SK-N-SH treated with all-trans-retinoic acid at 6 μM for 48 hours (cell line): ENCODE data around the gene REXO4.

Source experiments
- ATAC-seq: fragments of 200-7000 bp; cut with Tn5 transposase; 3 replicates; pipeline ENCODE4 v1.9.1; 2020; ENCODE audit warnings: mild to moderate bottlenecking, moderate library complexity
- ARNTL ChIP-seq: fragments of 450-650 bp; formaldehyde crosslinking; IDR thresholded peaks from 2 replicates; pipeline ENCODE4 v1.5.0; 2020; ENCODE audit warnings: low read depth, mild to moderate bottlenecking, moderate library complexity, borderline replicate concordance
- CSRNP3 ChIP-seq: fragments of 250-450 bp; sonication (Bioruptor Pico); IDR thresholded peaks from 2 replicates; pipeline ENCODE4 v1.5.1; 2021; ENCODE audit warnings: mild to moderate bottlenecking, moderate library complexity
- GLIS3 ChIP-seq: fragments of 250-450 bp; sonication (Bioruptor Pico); IDR thresholded peaks from 2 replicates; pipeline ENCODE4 v1.5.0; 2020; ENCODE audit warnings: mild to moderate bottlenecking, moderate library complexity
- ISL1 ChIP-seq: fragments of 250-450 bp; sonication (Bioruptor Pico); IDR thresholded peaks from 2 replicates; pipeline ENCODE4 v2.1.2; 2022; ENCODE audit warnings: mild to moderate bottlenecking, moderate library complexity
- OSR1 ChIP-seq: fragments of 250-450 bp; sonication (Bioruptor Pico); IDR thresholded peaks from 2 replicates; pipeline ENCODE4 v1.8.0; 2022; ENCODE audit warnings: moderate library complexity, mild to moderate bottlenecking, inconsistent platforms
- POU6F1 ChIP-seq: fragments of 250-450 bp; sonication (Bioruptor Pico); IDR thresholded peaks from 2 replicates; pipeline ENCODE4 v1.8.0; 2021; ENCODE audit warnings: low read depth, mild to moderate bottlenecking, moderate library complexity, borderline replicate concordance
- RARB ChIP-seq: fragments of 250-450 bp; sonication (Bioruptor Pico); IDR thresholded peaks from 2 replicates; pipeline ENCODE4 v1.8.0; 2021; ENCODE audit warnings: mild to moderate bottlenecking, moderate library complexity
- SNAI2 ChIP-seq: fragments of 250-450 bp; sonication (Bioruptor Pico); IDR thresholded peaks from 2 replicates; pipeline ENCODE4 v1.5.0; 2020; ENCODE audit warnings: mild to moderate bottlenecking, moderate library complexity
- TOX ChIP-seq: fragments of 250-450 bp; sonication (Bioruptor Pico); IDR thresholded peaks from 2 replicates; pipeline ENCODE4 v1.8.0; 2021; ENCODE audit warnings: mild to moderate bottlenecking, moderate library complexity, borderline replicate concordance
- TSHZ2 ChIP-seq: fragments of 250-450 bp; sonication (Bioruptor Pico); IDR thresholded peaks from 2 replicates; pipeline ENCODE4 v1.5.0; 2020; ENCODE audit warnings: mild to moderate bottlenecking, moderate library complexity
- ZC3H10 ChIP-seq: fragments of 250-450 bp; sonication (Bioruptor Pico); IDR thresholded peaks from 2 replicates; pipeline ENCODE4 v1.5.1; 2021; ENCODE audit warnings: mild to moderate bottlenecking, moderate library complexity
- ZFP30 ChIP-seq: fragments of 450-650 bp; formaldehyde crosslinking; IDR thresholded peaks from 2 replicates; pipeline ENCODE4 v1.5.0; 2022; ENCODE audit warnings: mild to moderate bottlenecking, moderate library complexity
- ZNF565 ChIP-seq: fragments of 450-650 bp; formaldehyde crosslinking; conservative IDR thresholded peaks from 2 replicates; pipeline ENCODE4 v1.5.0; 2020; ENCODE audit warnings: low read depth, mild to moderate bottlenecking, moderate library complexity
- ZNF70 ChIP-seq: fragments of 450-650 bp; formaldehyde crosslinking; IDR thresholded peaks from 2 replicates; pipeline ENCODE4 v1.5.0; 2020; ENCODE audit warnings: mild to moderate bottlenecking, moderate library complexity
- ZNF8 ChIP-seq: fragments of 450-650 bp; formaldehyde crosslinking; IDR thresholded peaks from 2 replicates; pipeline ENCODE4 v1.5.0; 2020; ENCODE audit warnings: mild to moderate bottlenecking, moderate library complexity
- TF ChIP-seq, protein P1 (sequence below): fragments of 250-450 bp; sonication (Bioruptor Pico); IDR thresholded peaks from 2 replicates; pipeline ENCODE4 v1.8.0; 2020; ENCODE audit warnings: mild to moderate bottlenecking, moderate library complexity, borderline replicate concordance
- TF ChIP-seq, protein P2 (sequence below): fragments of 250-450 bp; sonication (Bioruptor Pico); IDR thresholded peaks from 2 replicates; pipeline ENCODE4 v1.5.1; 2020; ENCODE audit warnings: low read depth, mild to moderate bottlenecking, moderate library complexity

Gene REXO4

DNA sequence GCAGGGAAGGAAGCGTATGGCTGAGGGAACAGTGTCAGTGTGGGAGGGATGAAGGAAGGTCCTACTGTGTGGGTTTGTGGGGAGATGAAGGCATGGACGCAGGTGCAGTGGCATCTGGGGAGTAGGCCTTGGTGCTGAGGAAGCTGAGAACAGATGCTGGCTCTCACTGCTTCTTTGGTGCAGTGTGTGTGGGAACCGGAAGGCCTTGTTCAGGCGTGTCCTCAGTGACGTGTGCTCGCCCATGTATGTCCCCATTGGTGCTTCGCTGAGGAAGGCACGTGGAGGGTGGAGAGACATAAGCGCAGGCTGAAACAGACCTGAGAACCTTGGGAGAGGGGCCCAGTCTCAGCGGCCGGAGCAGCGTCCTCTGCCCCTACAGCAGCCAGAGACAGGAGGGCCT lies 23.1 kb upstream of the REXO4 start (continued):
- TF ChIP-seq ZNF8 = no peak
- no peak for TF ChIP-seq RARB (CRISPR knock-in tag)
- TF ChIP-seq SNAI2 = no peak
- no peak for TF ChIP-seq ZC3H10 (CRISPR knock-in tag)
- no peak for TF ChIP-seq OSR1 (CRISPR knock-in tag)

DNA sequence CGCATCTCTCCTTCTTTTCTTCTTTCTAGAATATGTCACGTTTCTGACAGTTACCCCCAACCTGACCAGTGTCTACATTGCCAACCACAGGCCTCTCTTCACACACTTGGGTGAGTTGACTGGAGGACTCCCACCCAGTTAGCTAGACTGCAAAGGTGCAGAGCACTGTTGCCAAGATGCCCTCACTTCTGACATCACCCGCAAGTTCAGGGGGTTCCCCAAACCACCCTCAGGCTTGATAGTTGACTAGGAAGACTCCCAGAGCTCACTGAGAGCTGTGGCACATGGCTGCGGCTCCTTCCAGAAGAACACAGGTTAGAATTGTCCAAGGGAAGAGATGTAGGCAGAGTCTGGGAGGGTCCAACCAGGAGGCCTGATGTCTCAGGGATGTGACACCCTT lies 21.5 kb upstream of the REXO4 start:
- ATAC-seq = no peak
- no peak for TF ChIP-seq CSRNP3 (CRISPR knock-in tag)
- TF ChIP-seq, protein P1, sequence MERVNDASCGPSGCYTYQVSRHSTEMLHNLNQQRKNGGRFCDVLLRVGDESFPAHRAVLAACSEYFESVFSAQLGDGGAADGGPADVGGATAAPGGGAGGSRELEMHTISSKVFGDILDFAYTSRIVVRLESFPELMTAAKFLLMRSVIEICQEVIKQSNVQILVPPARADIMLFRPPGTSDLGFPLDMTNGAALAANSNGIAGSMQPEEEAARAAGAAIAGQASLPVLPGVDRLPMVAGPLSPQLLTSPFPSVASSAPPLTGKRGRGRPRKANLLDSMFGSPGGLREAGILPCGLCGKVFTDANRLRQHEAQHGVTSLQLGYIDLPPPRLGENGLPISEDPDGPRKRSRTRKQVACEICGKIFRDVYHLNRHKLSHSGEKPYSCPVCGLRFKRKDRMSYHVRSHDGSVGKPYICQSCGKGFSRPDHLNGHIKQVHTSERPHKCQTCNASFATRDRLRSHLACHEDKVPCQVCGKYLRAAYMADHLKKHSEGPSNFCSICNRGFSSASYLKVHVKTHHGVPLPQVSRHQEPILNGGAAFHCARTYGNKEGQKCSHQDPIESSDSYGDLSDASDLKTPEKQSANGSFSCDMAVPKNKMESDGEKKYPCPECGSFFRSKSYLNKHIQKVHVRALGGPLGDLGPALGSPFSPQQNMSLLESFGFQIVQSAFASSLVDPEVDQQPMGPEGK (CRISPR knock-in tag) = no peak
- no peak for TF ChIP-seq ZFP30
- no peak for TF ChIP-seq POU6F1 (CRISPR knock-in tag)
- no peak for TF ChIP-seq ZNF70 (CRISPR knock-in tag)
- no peak for TF ChIP-seq TOX (CRISPR knock-in tag)
- no peak for TF ChIP-seq RARB (CRISPR knock-in tag)

GRCh38 chr9:133437753-133438531 lies 20.1 kb upstream of the REXO4 start:
- TF ChIP-seq ZNF565 (no peak), ZNF8 (no peak), GLIS3 (CRISPR knock-in tag) (no peak), TSHZ2 (no peak), ZFP30 (no peak), ISL1 (CRISPR knock-in tag) (no peak), ARNTL (CRISPR knock-in tag) (no peak), POU6F1 (CRISPR knock-in tag) (no peak)
- TF ChIP-seq, protein P2, sequence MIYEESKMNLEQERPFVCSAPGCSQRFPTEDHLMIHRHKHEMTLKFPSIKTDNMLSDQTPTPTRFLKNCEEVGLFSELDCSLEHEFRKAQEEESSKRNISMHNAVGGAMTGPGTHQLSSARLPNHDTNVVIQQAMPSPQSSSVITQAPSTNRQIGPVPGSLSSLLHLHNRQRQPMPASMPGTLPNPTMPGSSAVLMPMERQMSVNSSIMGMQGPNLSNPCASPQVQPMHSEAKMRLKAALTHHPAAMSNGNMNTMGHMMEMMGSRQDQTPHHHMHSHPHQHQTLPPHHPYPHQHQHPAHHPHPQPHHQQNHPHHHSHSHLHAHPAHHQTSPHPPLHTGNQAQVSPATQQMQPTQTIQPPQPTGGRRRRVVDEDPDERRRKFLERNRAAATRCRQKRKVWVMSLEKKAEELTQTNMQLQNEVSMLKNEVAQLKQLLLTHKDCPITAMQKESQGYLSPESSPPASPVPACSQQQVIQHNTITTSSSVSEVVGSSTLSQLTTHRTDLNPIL (CRISPR knock-in tag) = no peak
- ATAC-seq = no peak

- no peak for TF ChIP-seq ARNTL (CRISPR knock-in tag)
- TF ChIP-seq TOX (CRISPR knock-in tag) = no peak
- ATAC-seq = no peak
These were observed 18.9 kb upstream of the REXO4 start for GRCh38 chr9:133436681-133437080.
